NCI-H226 (cell line): ENCODE measurements around the gene MAS1.
"Not testable (repeated sequence)": the region's sequence is repeated elsewhere in the genome, so short reads cannot be mapped to it uniquely, and the experiment has no call there.

Source experiments
- DNase-seq: peaks from one replicate; pipeline ENCODE4 v3.0.0-alpha.2; 2015

The MAS1 gene

GRCh38 chr6:159890792-159891191, at the start of gene MAS1:
TSS of gene MAS1 (plus strand) at chr6:159890988. CDS start at chr6:159906956, 15,968 bp downstream.
- no peak for DNase-seq

GRCh38 chr6:159842035-159842434, 48.8 kb upstream of the MAS1 start:
- DNase-seq, result no peak

DNA sequence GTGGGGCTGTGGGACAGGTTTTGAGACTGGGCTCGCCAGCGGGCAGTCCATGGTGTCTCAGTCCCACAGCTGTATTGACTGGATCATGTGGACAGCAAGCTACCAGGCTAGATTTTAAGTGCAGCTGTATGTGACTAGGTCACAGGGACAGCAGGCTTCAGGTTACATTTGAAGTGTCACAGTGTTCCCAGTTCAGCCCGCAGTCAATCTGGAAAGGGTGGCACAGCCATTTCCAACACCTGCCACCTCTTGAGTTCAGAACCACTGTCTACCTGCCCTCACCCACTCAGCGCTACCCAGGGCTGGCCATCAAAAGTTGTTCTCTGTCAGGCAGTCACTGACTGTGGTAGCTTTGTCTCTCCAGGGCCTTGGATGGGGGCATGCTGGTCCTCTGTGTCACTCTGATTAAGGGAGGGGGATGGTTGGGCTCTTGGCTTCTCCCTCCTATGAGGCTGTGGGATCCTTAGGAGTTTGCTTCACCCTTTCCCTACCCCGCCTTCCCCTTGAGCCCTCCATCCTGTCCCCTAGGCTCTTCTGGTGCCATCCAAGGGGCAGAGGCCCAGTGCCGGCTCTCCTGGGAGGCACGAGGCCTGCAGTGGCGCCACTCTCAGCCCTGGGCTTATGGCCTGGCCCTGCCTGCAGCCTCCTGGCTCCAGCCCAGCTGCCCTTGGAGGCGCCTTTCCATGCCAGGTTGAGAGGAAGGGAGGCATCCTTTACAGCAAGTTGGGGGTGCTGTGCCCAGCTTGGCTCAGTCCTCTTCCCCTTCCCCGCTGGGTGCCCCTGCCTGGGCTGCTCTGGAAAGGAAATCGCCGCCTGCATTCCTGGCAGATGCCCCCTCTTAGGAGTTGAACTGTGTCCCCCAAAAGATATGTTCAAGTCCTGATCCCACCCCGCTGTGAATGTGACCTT, 45.8 kb upstream of the MAS1 start:
- no peak for DNase-seq

GRCh38 chr6:159848552-159848951, 42.2 kb upstream of the MAS1 start:
- DNase-seq, result not testable (repeated sequence)

DNA sequence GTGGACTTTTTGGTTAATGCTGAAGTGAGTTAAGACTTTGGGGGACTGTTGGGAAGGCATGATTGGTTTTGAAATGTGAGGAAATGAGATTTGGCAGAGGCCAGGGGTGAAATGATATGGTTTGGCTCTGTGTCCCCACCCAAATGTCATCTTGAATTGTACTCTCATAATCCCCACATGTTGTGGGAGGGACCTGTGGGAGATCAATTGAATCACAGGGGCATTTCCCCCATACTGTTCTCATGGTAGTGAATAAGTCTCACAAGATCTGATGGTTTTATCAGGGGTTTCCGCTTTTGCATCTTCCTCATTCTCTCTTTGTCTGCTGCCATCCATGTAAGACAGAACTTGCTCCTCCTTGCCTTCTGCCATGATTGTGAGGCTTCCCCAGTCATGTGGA, 40.9 kb upstream of the MAS1 start:
- not testable (repeated sequence) for DNase-seq

DNA sequence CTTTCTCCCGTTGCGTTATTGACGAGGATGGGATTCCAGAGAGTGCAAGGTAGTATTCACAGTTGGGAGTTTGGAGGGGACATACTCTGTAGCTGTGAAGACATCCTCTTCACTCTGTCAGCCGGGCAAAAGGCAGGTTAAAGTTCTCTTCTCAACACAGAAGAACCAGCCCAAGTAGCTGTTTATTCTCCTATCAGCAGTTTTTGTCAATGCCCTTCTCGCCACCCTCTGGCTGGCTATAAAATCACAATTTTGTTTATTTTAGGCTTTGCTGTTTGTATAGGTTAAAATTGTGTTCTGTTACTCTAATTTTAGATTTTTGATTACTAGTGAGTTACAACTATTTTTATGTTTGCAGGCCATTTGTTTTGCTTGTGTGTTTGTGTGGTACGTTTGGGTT, 37.9 kb upstream of the MAS1 start:
- DNase-seq, result no peak

GRCh38 chr6:159853754-159854153, 37.0 kb upstream of the MAS1 start:
- DNase-seq, result no peak

GRCh38 chr6:159854959-159855358, 35.8 kb upstream of the MAS1 start:
- DNase-seq, result no peak

GRCh38 chr6:159858259-159858658, 32.5 kb upstream of the MAS1 start:
- no peak for DNase-seq

DNA sequence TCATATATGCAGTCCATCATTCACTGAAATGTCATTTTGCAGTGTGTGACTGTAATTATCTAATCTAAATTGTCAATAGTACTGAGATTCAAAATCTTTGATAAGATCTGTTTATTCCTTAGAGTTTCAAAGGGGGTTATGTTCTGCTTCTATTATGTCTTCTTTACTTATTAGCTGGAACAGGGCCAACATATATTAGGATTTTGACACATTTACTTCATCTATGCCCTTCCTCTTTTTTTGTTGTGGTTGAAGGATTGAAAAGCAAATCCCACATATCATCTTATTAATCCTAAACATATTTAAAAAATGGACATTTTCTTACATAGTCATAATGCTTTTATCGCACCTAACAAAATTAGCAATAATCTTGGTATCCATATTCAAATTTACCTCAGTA, 30.3 kb upstream of the MAS1 start:
- DNase-seq, result no peak

- no peak for DNase-seq
Observed at GRCh38 chr6:159862103-159862502, 28.7 kb upstream of the MAS1 start.

DNA sequence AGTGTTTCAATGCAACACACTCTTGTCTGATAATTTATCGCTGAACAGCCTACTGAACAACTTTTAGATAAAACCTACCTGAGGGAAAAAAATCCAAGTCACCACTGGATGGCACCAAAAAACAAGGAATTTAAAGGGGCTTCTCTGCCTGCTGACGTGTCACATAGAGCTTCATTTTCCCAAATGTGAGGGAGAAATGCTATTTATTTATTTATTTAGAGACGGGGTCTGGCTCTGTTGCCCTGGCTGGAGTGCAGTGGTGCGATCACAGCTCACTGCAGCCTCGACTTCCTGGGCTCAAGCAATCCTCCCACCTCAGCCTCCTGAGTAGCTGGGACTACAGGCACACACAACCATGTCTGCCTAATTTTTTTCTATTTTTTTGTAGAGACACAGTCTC, 27.4 kb upstream of the MAS1 start:
- peak; percentile 41 for DNase-seq

- no peak for DNase-seq
Observed at GRCh38 chr6:159865226-159865920, 25.4 kb upstream of the MAS1 start.

GRCh38 chr6:159866286-159867247, 24.2 kb upstream of the MAS1 start:
- no peak for DNase-seq

- no peak for DNase-seq
Observed at GRCh38 chr6:159871241-159871640, 19.5 kb upstream of the MAS1 start.

DNA sequence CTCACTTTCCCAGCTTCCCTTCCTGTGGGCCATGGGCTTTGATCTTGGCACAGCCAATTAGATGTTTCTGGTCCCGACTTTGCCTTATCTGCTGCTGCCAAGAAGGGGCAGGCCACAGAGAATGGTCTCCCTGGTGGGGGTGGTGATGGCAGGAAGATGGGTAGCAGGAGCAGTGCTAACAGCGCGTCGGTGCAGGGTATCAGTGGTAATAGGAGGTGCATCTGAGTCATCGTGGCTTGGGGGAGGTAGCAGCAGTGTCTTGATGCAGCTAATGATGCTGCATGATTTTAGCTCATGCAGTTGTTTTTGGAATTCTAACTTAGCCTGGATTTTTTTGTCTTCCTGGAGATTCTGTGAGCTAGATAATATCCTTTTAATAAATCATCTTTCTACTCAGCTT, 18.9 kb upstream of the MAS1 start:
- DNase-seq, result no peak

GRCh38 chr6:159874435-159874834, 16.4 kb upstream of the MAS1 start:
- DNase-seq, result no peak

GRCh38 chr6:159875194-159875593, 15.6 kb upstream of the MAS1 start:
- no peak for DNase-seq

GRCh38 chr6:159876242-159876641, 14.5 kb upstream of the MAS1 start:
- no peak for DNase-seq

DNA sequence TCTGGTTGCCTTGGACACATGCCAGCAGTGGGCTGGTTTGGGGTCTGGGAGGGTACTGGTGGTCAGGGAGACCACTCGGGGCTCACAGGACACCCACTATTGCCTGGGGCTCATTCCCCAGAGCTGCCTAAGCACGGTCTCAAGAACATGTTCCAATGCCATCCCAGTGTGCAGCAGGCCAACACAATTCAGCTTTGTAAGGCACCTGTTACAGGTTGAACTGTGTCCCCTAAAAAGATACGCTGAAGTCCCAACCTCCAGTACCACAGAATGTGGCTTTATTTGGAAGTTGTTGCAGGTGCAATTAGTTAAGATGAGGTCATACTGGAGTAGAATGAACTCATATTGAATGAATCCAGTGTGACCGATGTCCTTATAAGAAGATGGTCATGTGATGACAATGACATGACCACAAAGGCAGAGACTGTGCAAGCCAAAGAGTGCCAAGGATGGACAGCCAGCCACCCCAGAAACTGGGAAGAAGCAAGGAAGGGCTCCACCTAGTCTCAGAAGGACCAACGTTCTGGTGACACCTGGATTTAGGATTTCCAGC, 13.5 kb upstream of the MAS1 start:
- no peak for DNase-seq

GRCh38 chr6:159878341-159878740, 12.4 kb upstream of the MAS1 start:
- DNase-seq, result no peak

DNA sequence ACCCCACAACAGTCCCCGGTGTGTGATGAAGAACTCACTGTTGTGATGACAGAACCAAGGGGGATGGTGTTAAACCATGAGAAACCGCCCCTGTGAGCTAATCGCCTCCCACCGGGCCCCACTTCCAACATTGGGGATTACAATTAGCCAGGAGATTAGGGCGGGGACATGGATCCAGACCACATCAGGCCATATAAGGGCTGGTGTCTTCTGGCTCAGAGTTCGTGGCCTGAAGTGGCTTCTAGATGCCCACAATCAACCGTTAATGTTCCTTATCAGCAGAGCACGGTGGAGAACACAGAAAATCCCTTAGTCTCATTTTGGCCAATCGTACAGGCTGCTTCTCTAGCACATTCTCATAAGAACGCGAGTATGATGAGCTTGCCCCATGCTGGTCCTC, 10.9 kb upstream of the MAS1 start:
- no peak for DNase-seq
